Stimulated activated CD4-positive, alpha-beta T cell treated with anti-CD3 and anti-CD28 coated beads, Interleukin-15, amount 100 ng/mL, for 48 hours (primary cell): ENCODE results near the gene DNAH11.
"Not testable (repeated sequence)": the region's sequence is repeated elsewhere in the genome, so short reads cannot be mapped to it uniquely, and the experiment has no call there.

Source experiments
- DNase-seq, 2 donors: peaks; one replicate each; pipeline ENCODE4 v3.0.0-alpha.2; 2020; ENCODE audit warnings: low read depth in 2 of 2

Gene DNAH11

GRCh38 chr7:21771906-21772610, 229.2 kb downstream of the DNAH11 start:
- no peak for DNase-seq

GRCh38 chr7:21773326-21773725, 230.5 kb downstream of the DNAH11 start:
- no peak for DNase-seq

- DNase-seq: no peak
These were observed 235.1 kb downstream of the DNAH11 start for GRCh38 chr7:21777921-21778320.

GRCh38 chr7:21778953-21779352, 236.1 kb downstream of the DNAH11 start:
- no peak for DNase-seq

GRCh38 chr7:21782996-21783395, 240.2 kb downstream of the DNAH11 start:
- DNase-seq: no peak

- no peak for DNase-seq
These were observed 242.2 kb downstream of the DNAH11 start for GRCh38 chr7:21784989-21785388.

DNA sequence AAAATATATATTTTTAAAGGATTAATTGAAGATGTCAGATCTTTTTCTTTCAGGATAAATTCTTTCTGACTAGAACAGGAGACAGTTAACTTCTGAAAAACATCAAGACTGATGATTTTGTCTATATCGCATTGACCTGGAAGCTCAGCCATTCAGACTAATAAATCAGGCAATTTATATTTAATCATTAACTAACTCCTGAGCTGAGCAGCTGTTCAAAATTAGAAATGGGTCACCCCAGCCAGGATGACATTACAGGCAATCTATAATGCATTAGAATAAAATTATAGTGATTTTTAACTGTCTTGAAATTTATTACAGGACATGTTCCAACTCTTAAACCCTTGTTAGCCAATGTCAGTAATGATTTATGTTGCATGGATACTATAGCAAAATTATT, 263.0 kb downstream of the DNAH11 start:
- no peak for DNase-seq

- no peak for DNase-seq
These were observed 263.5 kb downstream of the DNAH11 start for GRCh38 chr7:21806388-21806787.

DNA sequence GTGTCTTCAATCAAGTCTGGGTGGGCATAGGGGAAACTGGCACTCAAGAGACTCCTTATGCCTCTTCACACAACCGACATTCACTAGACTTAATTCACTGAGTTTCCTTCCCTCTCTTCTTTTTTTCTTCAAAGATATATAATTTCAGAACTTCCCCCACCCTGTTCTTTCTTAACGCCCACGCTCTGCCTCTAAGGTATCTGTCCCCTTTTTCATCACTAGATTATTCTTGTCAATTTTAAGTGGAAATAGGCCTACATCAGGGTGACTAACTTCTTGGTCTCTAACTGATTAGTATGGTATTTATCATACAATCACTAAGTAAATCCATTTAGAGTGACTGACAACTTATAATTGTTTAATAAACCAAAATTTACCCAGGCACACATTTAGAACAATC, 276.2 kb downstream of the DNAH11 start:
- no peak for DNase-seq

DNA sequence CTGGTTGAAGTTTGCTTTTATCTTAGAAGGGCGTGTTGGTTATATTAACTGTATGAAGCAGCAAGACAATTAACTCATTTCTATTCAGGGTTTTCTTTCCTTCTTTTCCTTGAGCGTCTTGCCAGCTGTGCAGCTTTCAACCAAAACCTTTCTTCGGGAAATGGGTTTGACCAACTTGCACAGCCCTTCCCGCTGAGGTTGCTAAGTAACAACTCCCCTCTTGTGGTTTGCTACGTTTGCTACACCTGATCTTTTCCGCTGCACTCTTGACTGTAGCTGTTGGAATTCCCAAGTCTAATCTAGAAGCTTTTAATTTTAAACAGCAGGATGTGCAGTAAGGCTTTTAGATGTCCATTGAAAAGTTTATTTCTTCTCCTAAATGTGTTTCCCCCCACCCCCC, 286.0 kb downstream of the DNAH11 start:
- no peak for DNase-seq

- no peak for DNase-seq
These were observed 286.9 kb downstream of the DNAH11 start for GRCh38 chr7:21829731-21830130.

DNA sequence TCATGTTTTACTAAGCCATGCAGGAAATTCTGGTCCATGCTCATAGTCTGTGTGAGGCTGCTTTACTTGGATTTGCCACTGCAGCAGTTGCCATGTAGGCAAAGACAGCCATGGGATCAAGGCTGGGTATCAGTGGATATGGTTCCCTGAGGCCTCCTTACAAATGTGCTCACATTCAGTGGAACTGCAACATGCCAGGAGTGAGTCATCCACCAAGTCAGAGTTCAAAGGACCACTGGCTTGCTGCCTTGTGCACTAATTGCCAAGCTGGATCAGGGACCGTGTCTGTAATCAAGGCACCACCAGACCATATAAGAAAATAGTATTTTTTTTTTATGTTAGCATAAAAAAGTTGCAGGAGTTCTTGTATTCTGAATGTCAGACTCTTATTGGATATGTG, 301.9 kb downstream of the DNAH11 start:
- DNase-seq: no peak

- DNase-seq: no peak
These were observed 307.9 kb downstream of the DNAH11 start for GRCh38 chr7:21850531-21851285.

GRCh38 chr7:21851559-21851967, 308.7 kb downstream of the DNAH11 start:
- no peak for DNase-seq

DNA sequence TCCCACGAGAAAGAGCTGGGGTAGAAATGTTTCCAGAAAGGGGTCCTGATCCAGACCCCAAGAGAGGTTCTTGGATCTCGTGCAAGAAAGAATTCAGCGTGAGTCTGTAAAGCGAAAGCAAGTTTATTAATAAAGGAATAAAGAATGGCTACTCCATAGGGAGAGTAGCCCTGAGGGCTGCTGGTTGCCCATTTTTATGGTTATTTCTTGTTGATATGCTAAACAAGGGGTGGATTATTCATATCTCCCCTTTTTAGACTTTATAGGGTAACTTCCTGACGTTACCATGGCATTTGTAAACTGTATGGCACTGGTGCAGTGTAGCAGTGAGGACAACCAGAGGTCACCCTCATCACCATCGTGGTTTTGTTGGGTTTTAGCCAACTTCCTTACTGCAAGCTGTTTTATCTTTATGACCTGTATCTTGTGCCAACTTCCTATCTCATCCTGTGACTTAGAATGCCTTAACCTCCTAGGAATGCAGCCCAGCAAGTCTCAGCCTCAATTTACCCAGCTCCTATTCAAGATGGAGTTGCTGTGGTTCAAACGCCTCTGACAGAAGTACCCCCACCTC, 322.9 kb downstream of the DNAH11 start:
- DNase-seq: not testable (repeated sequence)

- DNase-seq: no peak
These were observed 323.9 kb downstream of the DNAH11 start for GRCh38 chr7:21866731-21867130.

DNA sequence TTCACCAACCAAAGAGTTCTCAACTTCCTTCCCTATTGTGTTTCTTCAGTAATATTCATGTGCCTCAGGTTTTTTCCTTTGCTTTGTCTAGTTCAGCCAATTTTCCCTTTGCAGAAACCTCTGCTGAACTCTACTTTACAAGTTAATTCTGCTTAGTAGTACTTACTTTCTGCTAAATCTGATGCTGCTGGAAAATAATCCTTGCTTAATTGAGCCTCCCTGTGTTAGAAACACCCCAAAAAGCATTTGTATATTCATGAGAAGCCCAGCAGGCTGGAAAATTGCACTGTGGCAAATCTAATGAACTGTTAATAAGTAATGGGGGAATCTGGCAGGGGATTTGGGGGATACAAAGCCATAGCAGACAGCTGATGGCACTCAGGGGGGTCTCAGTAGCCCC, 324.4 kb downstream of the DNAH11 start:
- DNase-seq: no peak

DNA sequence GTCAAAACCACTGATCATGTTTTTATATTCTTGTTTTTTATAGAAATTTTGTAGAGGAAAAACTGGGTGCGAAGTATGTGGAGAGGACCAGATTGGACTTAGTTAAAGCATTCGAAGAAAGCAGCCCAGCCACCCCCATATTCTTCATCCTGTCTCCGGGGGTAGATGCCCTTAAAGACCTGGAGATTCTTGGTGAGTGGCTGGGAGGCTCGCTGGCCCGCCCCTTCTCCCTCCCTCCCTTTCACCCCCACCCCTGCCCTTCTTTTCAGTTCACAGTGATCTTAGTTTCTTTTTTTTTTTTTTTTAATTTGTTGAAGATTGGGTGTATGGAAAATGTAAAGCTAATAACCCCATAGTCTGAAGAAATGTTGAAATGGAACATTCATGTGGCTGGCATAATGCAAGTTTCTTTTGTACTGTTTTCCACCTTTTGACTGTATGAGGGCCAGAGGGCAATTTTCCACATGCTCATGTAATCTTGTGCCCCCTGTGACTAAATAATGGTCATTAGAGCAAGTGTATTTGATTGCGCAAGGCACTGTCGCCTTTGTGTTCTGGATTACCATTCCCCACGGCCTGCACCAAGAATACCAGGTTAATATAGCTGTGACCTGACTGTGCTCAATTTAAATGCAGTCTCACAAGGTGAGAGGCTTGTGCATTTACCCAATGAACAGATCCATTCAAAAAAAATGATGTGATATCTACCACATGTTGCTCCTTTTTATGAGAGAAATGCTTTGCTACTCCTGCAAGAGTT, 325.2 kb downstream of the DNAH11 start:
- DNase-seq: no peak

GRCh38 chr7:21868576-21868850, 325.7 kb downstream of the DNAH11 start:
- no peak for DNase-seq

GRCh38 chr7:21869785-21870402, 327.1 kb downstream of the DNAH11 start:
- DNase-seq: no peak

- DNase-seq: no peak
These were observed 340.2 kb downstream of the DNAH11 start for GRCh38 chr7:21883069-21883468.

GRCh38 chr7:21883501-21883900, 340.7 kb downstream of the DNAH11 start:
- DNase-seq: not testable (repeated sequence)
